ENCODE measurements around the gene IFI44L. TPM values are rescaled to one million over a fixed set of nuclear protein-coding genes. Genes with fewer than 3 reads are reported as not detected.

The IFI44L gene
- total RNA-seq = 10 to 100 TPM; 22.6 to 42.2 TPM
- 1 to 10 TPM; 2.9 to 4.8 TPM for polyA plus RNA-seq
- long read RNA-seq, donor 1, full-length matches to known transcripts = 67 of 111 reads
- long read RNA-seq, donor 1, partial matches to known transcripts = 5 of 111 reads
- long read RNA-seq, donor 1, other reads (novel, unspliced or antisense) = 39 of 111 reads
- long read RNA-seq, donor 2, partial matches to known transcripts = 1 of 2 reads
- long read RNA-seq, donor 2, other reads (novel, unspliced or antisense) = 1 of 2 reads

GRCh38 chr1:78619803-78620579 lies at the start of gene IFI44L:
Gene IFI44L (plus strand): TSS chr1:78620448. CDS start chr1:78627916, 7,468 bp downstream.
- 17% methylated on average over 9 of the region's 9 CpGs for WGBS, 2 donors
- DNase-seq (peak in 1 of 2 donors; percentile 65), ATAC-seq (ENCODE audit: low FRiP score) (peak; percentile 55)
- Histone ChIP-seq H3K27ac (ENCODE audit: low read depth in 1 of 2, low read length in 2 of 2) (peak within 1 kb of the TSS in 1 of 2 donors; percentile 48), H3K36me3 (ENCODE audit: control insufficient read depth in 1 of 2, insufficient read depth in 2 of 2, low read length in 1 of 2) (no peaks in the 10 kb centered on the region), H3K9me3 (ENCODE audit: control insufficient read depth, low read length) (no peaks in the 10 kb centered on the region), H3K4me3 (ENCODE audit: low read length in 2 of 2) (peak within 1 kb of the TSS; percentile 4 to 48), H3K27me3 (ENCODE audit: control insufficient read depth in 1 of 2, insufficient read depth in 2 of 2, low read length in 1 of 2) (no peaks in the 10 kb centered on the region), H3K4me1 (ENCODE audit: control insufficient read depth in 1 of 2, insufficient read depth in 2 of 2, low read length in 2 of 2) (no peaks in the 10 kb centered on the region)
- intact Hi-C loops (cut with DNase I) = loop anchor here in 1 of 2 donors (10.0 kb wide), 1 partner anchor 475 kb away; no protein-coding TSS in a partner anchor

- Histone ChIP-seq H3K27ac (ENCODE audit: low read depth in 1 of 2, low read length in 2 of 2) (no peak overlapping the region), H3K27me3 (ENCODE audit: control insufficient read depth in 1 of 2, insufficient read depth in 2 of 2, low read length in 1 of 2) (no peaks in the 10 kb centered on the region), H3K36me3 (ENCODE audit: control insufficient read depth in 1 of 2, insufficient read depth in 2 of 2, low read length in 1 of 2) (no peaks in the 10 kb centered on the region), H3K9me3 (ENCODE audit: control insufficient read depth, low read length) (no peaks in the 10 kb centered on the region), H3K4me3 (ENCODE audit: low read length in 2 of 2) (no peak overlapping the region), H3K4me1 (ENCODE audit: control insufficient read depth in 1 of 2, insufficient read depth in 2 of 2, low read length in 2 of 2) (no peaks in the 10 kb centered on the region)
- intact Hi-C loops (cut with DNase I) = no loop called here
- ATAC-seq (ENCODE audit: low FRiP score) = no peak
- WGBS, 2 donors = 26 to 29% methylated on average over 2 of the region's 2 CpGs
- DNase-seq = no peak
Measured at GRCh38 chr1:78570539-78570938, 49.7 kb upstream of the IFI44L start.

GRCh38 chr1:78577257-78578100 lies 42.8 kb upstream of the IFI44L start:
- Histone ChIP-seq H3K27ac (ENCODE audit: low read depth in 1 of 2, low read length in 2 of 2) (no peak overlapping the region), H3K27me3 (ENCODE audit: control insufficient read depth in 1 of 2, insufficient read depth in 2 of 2, low read length in 1 of 2) (no peaks in the 10 kb centered on the region), H3K4me1 (ENCODE audit: control insufficient read depth in 1 of 2, insufficient read depth in 2 of 2, low read length in 2 of 2) (no peaks in the 10 kb centered on the region), H3K9me3 (ENCODE audit: control insufficient read depth, low read length) (no peaks in the 10 kb centered on the region), H3K4me3 (ENCODE audit: low read length in 2 of 2) (no peak overlapping the region), H3K36me3 (ENCODE audit: control insufficient read depth in 1 of 2, insufficient read depth in 2 of 2, low read length in 1 of 2) (no peaks in the 10 kb centered on the region)
- intact Hi-C loops (cut with DNase I) = no loop called here
- ATAC-seq (ENCODE audit: low FRiP score) (no peak), DNase-seq (no peak)
- 29 to 39% methylated on average over 9 of the region's 9 CpGs for WGBS, 2 donors

GRCh38 chr1:78586572-78586971 lies 33.7 kb upstream of the IFI44L start:
- WGBS, 2 donors = 70 to 76% methylated on average over 1 of the region's 1 CpG
- Histone ChIP-seq H3K4me3 (ENCODE audit: low read length in 2 of 2) (no peak overlapping the region), H3K4me1 (ENCODE audit: control insufficient read depth in 1 of 2, insufficient read depth in 2 of 2, low read length in 2 of 2) (no peaks in the 10 kb centered on the region), H3K27ac (ENCODE audit: low read depth in 1 of 2, low read length in 2 of 2) (no peak overlapping the region), H3K27me3 (ENCODE audit: control insufficient read depth in 1 of 2, insufficient read depth in 2 of 2, low read length in 1 of 2) (no peaks in the 10 kb centered on the region), H3K36me3 (ENCODE audit: control insufficient read depth in 1 of 2, insufficient read depth in 2 of 2, low read length in 1 of 2) (no peaks in the 10 kb centered on the region), H3K9me3 (ENCODE audit: control insufficient read depth, low read length) (no peaks in the 10 kb centered on the region)
- no peak for DNase-seq
- ATAC-seq (ENCODE audit: low FRiP score) = no peak
- intact Hi-C loops (cut with DNase I) = no loop called here

- intact Hi-C loops (cut with DNase I) = no loop called here
- H3K9me3 ChIP-seq (ENCODE audit: control insufficient read depth, low read length) = no peaks in the 10 kb centered on the region
- no peak overlapping the region for H3K27ac ChIP-seq (ENCODE audit: low read depth in 1 of 2, low read length in 2 of 2)
- 44 to 52% methylated on average over 1 of the region's 1 CpG for WGBS, 2 donors
- no peaks in the 10 kb centered on the region for H3K4me1 ChIP-seq (ENCODE audit: control insufficient read depth in 1 of 2, insufficient read depth in 2 of 2, low read length in 2 of 2)
- H3K4me3 ChIP-seq (ENCODE audit: low read length in 2 of 2) = no peak overlapping the region
- no peak for ATAC-seq (ENCODE audit: low FRiP score)
- H3K36me3 ChIP-seq (ENCODE audit: control insufficient read depth in 1 of 2, insufficient read depth in 2 of 2, low read length in 1 of 2) = no peaks in the 10 kb centered on the region
- no peak for DNase-seq
- no peaks in the 10 kb centered on the region for H3K27me3 ChIP-seq (ENCODE audit: control insufficient read depth in 1 of 2, insufficient read depth in 2 of 2, low read length in 1 of 2)
Measured at GRCh38 chr1:78587211-78587610, 33.0 kb upstream of the IFI44L start.

- ATAC-seq (ENCODE audit: low FRiP score) = no peak
- H3K9me3 ChIP-seq (ENCODE audit: control insufficient read depth, low read length) = peaks cover 3% of the 10 kb centered on the region
- no peaks in the 10 kb centered on the region for H3K4me1 ChIP-seq (ENCODE audit: control insufficient read depth in 1 of 2, insufficient read depth in 2 of 2, low read length in 2 of 2)
- H3K4me3 ChIP-seq (ENCODE audit: low read length in 2 of 2) = no peak overlapping the region
- DNase-seq = no peak
- no peaks in the 10 kb centered on the region for H3K36me3 ChIP-seq (ENCODE audit: control insufficient read depth in 1 of 2, insufficient read depth in 2 of 2, low read length in 1 of 2)
- WGBS, 2 donors = 64 to 65% methylated on average over 4 of the region's 4 CpGs
- H3K27me3 ChIP-seq (ENCODE audit: control insufficient read depth in 1 of 2, insufficient read depth in 2 of 2, low read length in 1 of 2) = no peaks in the 10 kb centered on the region
- intact Hi-C loops (cut with DNase I) = no loop called here
- H3K27ac ChIP-seq (ENCODE audit: low read depth in 1 of 2, low read length in 2 of 2) = no peak overlapping the region
Measured at GRCh38 chr1:78591971-78592370, 28.3 kb upstream of the IFI44L start.

- no peaks in the 10 kb centered on the region for H3K4me1 ChIP-seq (ENCODE audit: control insufficient read depth in 1 of 2, insufficient read depth in 2 of 2, low read length in 2 of 2)
- 53 to 70% methylated on average over 4 of the region's 4 CpGs for WGBS, 2 donors
- H3K4me3 ChIP-seq (ENCODE audit: low read length in 2 of 2) = no peak overlapping the region
- no peak overlapping the region for H3K27ac ChIP-seq (ENCODE audit: low read depth in 1 of 2, low read length in 2 of 2)
- DNase-seq = no peak
- H3K9me3 ChIP-seq (ENCODE audit: control insufficient read depth, low read length) = peaks cover 3% of the 10 kb centered on the region
- no peaks in the 10 kb centered on the region for H3K36me3 ChIP-seq (ENCODE audit: control insufficient read depth in 1 of 2, insufficient read depth in 2 of 2, low read length in 1 of 2)
- H3K27me3 ChIP-seq (ENCODE audit: control insufficient read depth in 1 of 2, insufficient read depth in 2 of 2, low read length in 1 of 2) = no peaks in the 10 kb centered on the region
- intact Hi-C loops (cut with DNase I) = no loop called here
- no peak for ATAC-seq (ENCODE audit: low FRiP score)
Measured at GRCh38 chr1:78599294-78599693, 21.0 kb upstream of the IFI44L start.

- intact Hi-C loops (cut with DNase I) = no loop called here
- H3K36me3 ChIP-seq (ENCODE audit: control insufficient read depth in 1 of 2, insufficient read depth in 2 of 2, low read length in 1 of 2) = no peaks in the 10 kb centered on the region
Measured at GRCh38 chr1:78601068-78601467, 19.2 kb upstream of the IFI44L start.

More at GRCh38 chr1:78601068-78601467, 19.2 kb upstream of the IFI44L start:
- Histone ChIP-seq H3K4me3 (ENCODE audit: low read length in 2 of 2) (no peak overlapping the region), H3K9me3 (ENCODE audit: control insufficient read depth, low read length) (no peaks in the 10 kb centered on the region), H3K4me1 (ENCODE audit: control insufficient read depth in 1 of 2, insufficient read depth in 2 of 2, low read length in 2 of 2) (no peaks in the 10 kb centered on the region), H3K27ac (ENCODE audit: low read depth in 1 of 2, low read length in 2 of 2) (no peak overlapping the region), H3K27me3 (ENCODE audit: control insufficient read depth in 1 of 2, insufficient read depth in 2 of 2, low read length in 1 of 2) (no peaks in the 10 kb centered on the region)
- ATAC-seq (ENCODE audit: low FRiP score) = no peak
- 47 to 48% methylated on average over 1 of the region's 1 CpG for WGBS, 2 donors
- DNase-seq = no peak

All from aorta (tissue), 5 donors.